HG02588 (cell line): Measurements from ENCODE around the gene POC5.
"Not testable (repeated sequence)": the region's sequence is repeated elsewhere in the genome, so short reads cannot be mapped to it uniquely, and the experiment has no call there.

ENCODE experiments used
- ATAC-seq: cut with Tn5 transposase; IDR thresholded peaks from one replicate; pipeline ENCODE4 v1.9.1; 2021; ENCODE audit warnings: mild to moderate bottlenecking, moderate library complexity; ENCODE audit not compliant: unreplicated experiment

Gene POC5

GRCh38 chr5:75706016-75706415 is 11.2 kb downstream of the POC5 start:
- no peak for ATAC-seq

- no peak for ATAC-seq
Observed at GRCh38 chr5:75701856-75702255, 15.4 kb downstream of the POC5 start.

DNA sequence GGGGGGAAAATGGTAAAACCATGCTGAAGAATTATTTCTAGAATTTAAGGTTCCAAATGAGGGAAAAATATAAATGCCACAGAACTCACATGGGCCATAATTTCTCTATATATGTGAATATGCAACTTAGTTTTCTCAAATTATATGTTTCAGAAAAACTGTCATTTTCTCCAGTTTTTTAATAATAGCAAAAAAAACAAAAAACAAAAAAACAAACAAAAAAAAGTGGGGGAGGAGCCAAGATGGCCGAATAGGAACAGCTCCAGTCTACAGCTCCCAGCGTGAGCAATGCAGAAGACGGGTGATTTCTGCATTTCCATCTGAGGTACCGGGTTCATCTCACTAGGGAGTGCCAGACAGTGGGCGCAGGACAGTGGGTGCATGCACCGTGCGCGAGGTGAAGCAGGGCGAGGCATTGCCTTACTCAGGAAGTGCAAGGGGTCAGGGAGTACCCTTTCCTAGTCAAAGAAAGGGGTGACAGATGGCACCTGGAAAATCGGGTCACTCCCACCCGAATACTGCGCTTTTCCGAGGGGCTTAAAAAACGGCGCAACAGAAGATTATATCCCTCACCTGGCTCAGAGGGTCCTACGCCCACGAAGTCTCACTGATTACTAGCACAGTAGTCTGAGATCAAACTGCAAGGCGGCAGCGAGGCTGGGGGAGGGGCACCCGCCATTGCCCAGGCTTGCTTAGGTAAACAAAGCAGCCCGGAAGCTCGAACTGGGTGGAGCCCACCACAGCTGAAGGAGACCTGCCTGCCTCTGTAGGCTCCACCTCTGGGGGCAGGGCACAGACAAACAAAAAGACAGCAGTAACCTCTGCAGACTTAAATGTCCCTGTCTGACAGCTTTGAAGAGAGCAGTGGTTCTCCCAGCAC is 21.5 kb downstream of the POC5 start:
- not testable (repeated sequence) for ATAC-seq

DNA sequence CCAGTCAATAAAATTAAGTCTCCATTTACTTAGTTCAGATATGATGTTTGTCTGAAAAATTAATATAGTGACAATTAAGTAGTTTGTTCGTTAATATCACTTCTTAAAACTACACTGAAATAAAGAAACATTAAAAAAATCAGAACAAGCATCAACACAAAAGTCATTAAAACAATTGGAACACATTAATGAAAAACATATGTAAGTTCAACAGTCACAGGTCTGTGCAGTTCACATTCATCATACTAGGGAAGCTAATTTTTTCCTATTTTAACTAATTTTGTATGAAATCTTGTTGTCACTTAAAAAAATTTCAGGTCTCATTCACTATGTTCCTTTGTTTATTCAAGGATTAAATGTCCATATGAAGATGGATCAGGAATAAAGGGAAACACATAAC is 22.5 kb downstream of the POC5 start:
- ATAC-seq, result no peak

- ATAC-seq, result no peak
Observed at GRCh38 chr5:75690669-75691068, 26.6 kb downstream of the POC5 start.

GRCh38 chr5:75686480-75686879 is 30.8 kb downstream of the POC5 start:
- ATAC-seq, result no peak

- no peak for ATAC-seq
Observed at GRCh38 chr5:75685141-75685540, 32.1 kb downstream of the POC5 start.

DNA sequence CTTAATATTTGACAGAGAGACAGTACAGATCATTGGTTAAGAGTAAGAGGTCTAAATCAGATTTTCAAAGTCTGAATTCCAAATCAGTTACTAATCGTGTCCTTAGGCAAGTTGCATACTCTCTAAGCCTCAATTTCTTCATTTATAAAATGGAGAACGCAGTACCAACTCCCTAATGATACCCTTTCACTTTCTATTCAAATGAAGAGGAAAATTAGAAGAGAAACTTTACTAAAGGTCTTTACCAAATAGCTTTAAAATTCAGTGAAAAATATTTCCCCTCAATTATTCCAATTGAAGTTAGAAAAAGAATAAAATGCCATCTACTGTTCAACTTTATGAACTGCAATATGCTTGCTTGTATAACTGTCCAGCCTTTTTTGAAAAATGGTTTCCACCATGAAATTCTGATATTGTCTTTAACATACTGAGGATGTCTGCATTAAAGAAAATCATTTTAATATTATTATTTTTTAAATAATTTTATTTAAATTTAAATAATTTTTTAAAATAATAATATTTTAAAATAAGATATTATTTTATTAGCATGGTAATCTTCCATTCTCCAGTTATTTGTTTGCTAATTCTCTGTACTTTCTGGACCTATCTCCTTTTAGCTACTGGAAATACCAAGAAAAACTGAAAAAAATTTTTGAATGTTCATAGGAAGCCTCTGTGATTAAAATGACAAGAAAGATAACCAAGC is 36.0 kb downstream of the POC5 start:
- no peak for ATAC-seq

DNA sequence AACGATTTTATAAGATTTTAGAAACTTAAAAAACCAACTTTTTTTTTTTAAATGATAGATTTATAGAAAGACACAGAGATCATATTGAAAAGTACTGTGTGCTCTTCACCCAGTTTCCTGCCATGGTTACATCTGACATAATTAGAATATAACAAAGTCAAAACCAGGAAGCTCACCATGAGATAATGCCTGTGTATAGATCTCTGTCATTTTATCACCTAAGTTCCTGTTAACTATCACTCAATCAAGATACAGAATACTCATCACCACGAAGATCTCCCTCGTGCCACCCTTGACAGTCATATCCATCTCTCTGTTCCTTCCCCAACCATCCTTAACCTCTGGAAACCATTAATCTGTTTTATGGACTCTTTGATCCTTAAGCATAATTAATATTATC is 39.1 kb downstream of the POC5 start:
- ATAC-seq, result no peak

DNA sequence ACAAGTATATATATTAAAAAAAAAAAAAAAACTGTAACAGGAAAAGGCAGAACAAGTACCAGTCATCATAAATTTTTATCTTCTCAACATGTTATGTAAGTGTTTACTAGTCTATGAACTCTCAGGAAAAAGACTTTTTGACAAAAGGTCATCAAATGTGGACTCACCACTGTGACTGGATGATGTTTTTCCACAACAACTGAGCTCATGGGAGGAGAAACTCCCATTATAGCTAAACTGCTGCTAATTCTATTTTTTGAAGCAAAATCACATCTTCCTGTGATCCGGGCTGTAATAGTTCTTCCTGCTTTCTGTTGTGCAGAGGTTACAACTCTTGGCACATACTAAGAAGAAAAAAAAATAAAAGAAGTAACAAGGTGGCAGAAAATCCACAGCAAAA is 39.6 kb downstream of the POC5 start:
- no peak for ATAC-seq

DNA sequence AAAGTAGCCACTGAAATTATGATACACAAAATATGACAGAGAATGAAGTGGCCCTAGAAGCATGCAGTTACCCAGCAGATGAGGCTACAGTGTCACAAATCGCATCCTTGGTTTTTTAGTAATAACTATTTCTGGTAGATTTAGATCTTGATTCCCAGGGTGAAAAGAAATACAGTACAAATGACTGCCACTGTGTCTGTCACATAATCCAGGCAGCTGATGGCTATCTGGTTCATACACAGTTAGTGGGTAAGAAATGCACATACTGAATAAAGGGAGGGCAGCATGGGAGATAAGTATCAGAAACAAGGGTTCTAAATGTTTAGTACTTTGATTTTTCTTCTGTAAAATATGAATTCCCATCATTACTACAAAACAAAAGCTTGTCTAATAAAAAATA is 41.5 kb downstream of the POC5 start:
- no peak for ATAC-seq

GRCh38 chr5:75672616-75673015 is 44.6 kb downstream of the POC5 start:
- ATAC-seq, result no peak

DNA sequence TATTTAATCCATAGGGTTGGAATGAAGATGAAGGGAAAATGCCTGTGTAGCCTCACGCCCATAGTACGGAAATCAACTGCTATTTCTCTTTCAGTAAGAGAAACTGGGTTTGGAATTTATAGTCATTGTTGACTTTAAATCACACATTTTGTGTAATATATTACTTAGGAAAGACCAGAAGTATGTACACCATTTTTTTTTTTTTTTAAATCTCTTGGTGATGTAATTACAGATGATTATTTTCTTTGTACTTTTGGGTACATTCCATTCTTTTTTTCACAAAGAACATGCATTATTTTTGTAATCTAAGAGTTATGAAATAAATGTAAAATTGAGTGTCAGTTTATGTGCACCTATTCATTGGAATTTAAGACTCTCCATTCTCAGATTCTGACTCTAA is 45.7 kb downstream of the POC5 start:
- ATAC-seq, result no peak

- ATAC-seq, result no peak
Observed at GRCh38 chr5:75670577-75670976, 46.7 kb downstream of the POC5 start.

- ATAC-seq, result peak; percentile 89
Observed at GRCh38 chr5:75668977-75669689, 48.1 kb downstream of the POC5 start.

DNA sequence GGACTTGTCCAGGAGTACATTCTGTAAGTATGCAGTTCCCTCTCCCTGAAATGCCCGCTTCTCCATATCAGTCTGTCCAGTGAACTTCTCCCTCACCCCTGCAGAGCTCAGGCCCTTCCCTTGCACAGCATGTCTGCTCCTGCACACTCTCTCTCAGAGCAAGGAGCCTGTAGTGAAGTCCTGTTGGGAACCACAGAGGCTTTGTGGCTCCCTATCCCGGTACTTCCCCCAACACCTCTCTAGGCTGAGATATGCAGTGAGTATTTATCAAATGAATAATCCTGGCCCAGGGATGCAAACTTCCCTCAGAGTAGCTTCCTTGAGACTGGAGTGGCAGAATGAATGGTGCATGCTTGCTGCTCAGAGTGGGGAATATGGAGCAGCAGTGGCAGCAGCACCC is 48.8 kb downstream of the POC5 start:
- peak; percentile 10 for ATAC-seq

DNA sequence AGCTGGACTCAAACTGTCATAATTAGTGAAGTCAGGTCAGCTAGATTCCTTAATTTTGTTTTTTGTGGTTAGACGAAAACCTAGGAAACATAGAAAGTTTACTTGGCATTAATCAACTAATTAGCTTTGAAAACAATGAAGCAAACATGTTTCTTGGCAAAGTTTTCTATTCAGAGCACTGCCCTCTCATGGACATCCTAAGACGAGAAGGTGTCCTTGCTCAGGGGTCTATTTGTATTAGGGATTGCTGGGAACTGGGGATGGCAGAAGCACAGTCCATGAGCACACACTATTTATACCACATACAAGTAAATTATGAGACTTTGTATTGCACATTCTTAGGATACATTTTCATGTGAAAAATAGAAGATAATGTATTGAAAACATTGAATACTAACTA is 49.7 kb downstream of the POC5 start:
- ATAC-seq, result no peak

- no peak for ATAC-seq
Observed at GRCh38 chr5:75666801-75667200, 50.4 kb downstream of the POC5 start.

DNA sequence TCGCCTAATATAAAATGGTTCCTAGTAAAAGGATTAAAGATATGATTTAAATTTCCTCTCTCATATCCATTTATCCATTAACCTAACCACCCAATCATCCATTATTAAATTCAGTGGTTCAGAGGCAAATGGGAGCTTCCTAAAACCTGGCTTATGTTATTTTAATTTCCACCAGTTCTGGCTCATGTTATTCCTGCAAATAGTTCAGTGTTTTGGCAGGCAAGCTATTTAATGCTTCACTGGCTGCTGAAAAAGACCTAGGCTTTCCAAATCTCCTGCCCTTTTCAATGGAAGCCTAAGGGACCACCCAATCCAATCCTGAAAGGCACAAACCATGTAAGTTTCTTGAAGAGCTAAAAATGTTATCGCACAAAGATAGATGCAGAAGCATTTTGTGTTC is 52.3 kb downstream of the POC5 start:
- ATAC-seq, result no peak

DNA sequence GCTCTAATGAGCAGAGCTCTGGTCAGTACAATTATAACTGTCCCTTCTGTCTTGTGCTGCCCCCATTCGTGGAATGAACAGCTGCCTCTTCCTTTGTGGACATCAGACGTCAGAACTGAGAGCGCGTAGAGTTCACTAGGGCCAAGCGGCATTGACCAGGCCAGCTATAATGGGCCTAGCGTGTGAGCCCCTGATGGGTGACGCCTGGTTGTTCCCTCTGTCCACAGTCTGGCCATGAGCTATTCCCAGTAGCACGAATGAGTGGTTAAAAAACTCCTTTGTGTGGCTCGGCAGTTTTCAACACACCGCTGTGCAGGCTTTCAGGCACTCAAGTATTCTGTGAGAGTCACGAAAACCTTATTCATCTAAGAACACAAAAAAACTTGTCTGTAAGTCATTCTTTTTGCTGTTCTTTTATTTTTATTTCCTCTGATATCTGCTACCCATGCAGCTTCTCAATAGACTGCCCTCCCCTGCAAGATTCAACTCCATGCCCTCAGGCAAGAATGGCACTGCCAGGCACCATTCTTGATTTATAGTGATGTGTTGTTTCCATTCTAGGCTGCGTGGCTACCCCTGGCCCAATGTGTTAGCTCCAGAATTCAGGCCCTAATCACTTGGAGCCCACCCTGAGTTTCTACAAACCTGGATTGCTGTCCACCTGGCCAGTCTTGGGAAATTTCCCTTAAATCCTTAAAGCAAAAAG is 53.5 kb downstream of the POC5 start:
- no peak for ATAC-seq

- no peak for ATAC-seq
Observed at GRCh38 chr5:75662061-75662460, 55.2 kb downstream of the POC5 start.
